Stimulated activated CD4-positive, alpha-beta T cell treated with anti-CD3 and anti-CD28 coated beads, Interleukin-12 subunit alpha, Interleukin-12 subunit beta, amount 100 ng/mL, for 48 hours (primary cell): Measurements from ENCODE around the gene KRTAP5-8.
"Not testable (repeated sequence)": the region's sequence is repeated elsewhere in the genome, so short reads cannot be mapped to it uniquely, and the experiment has no call there.

Experiments used
- DNase-seq, 3 donors: peaks; one replicate each; pipeline ENCODE4 v3.0.0-alpha.2; 2020; ENCODE audit warnings: low read depth in 2 of 3, low spot score in 1 of 3

KRTAP5-8 gene

DNA sequence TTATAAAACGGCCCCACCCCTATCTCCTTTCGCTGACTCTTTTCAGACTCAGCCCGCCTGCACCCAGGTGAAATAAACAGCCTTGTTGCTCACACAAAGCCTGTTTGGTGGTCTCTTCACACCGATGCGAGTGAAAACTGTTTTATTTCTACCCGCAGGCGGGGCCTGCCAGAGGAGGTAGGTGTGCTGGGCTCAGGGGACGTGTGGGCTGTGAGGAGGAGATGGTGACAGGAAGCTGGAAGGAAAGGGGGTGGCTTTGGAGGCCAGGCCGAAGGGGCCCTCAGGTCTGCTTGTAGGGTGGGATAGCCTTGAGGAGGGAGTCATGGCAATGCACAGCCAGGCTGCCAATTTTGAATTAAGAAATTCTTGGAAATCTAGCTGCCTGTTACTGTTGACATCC lies 32.0 kb upstream of the KRTAP5-8 start:
- DNase-seq: no peak

DNA sequence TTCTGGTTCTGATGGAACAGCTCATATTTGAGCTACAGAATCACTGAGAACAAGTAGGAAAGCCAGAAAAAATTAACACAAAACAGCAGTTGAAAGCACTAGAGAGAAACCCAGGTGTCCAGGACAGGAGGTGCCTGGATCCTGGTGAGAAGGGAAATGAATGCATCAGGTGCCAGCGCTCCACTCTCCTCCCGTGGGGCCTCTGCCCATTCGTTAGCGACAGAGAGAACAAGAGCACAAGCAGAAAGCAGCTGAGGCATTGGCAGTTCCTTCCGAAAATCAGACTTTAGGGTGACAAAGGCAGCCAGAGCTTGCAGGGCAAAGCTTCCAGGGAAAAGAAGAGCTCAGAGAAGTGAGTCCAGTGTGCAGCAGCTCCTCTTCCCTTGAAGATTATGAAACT lies 30.7 kb upstream of the KRTAP5-8 start:
- no peak for DNase-seq

DNA sequence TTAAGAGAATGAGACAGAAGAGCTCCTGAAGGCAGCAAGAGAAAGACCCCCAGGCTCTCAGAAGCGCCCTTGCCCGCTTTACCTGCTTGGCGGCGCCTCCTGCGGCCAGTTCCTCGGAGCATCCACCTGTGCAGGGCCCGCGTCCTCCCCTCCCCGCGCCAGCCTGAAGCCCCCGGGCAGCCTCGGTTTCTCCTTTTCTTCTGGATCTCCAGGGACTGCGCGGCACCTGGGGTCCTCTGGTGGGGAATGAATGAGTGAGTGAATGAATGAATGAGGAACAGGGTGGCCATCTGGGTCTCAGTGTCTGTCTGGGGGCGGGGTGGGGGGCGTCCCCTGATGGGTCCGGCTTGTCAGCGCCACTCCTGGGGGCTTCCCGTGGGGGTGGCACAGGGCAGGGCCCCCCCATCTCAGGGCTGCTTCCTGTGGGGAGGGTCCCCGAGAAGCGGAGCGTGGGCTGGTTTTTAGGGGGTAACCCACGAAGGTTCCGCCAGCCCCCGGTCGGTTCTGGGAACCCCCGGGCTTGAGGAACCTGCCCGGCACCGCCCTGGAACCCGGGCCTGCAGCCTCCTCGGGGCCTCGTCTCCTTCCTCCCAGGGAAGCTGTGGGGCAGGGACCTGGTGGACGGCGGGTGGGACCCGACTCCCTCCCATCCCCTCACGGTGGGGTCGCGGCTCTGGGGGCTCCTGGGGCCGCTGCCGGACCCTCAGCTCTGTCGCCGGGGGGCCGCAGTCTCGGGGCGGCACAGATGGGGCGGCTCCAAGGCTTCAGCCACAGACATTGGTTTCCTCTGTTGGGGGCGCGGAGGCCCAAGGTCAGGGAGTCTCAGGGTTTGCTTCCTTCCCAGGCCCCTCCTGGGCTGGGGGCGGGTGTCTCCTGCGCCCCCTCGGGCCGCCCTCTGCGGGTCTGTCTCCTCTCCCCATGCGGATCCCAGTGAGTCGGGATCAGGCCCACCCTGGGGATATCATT lies 19.0 kb upstream of the KRTAP5-8 start:
- no peak for DNase-seq

DNA sequence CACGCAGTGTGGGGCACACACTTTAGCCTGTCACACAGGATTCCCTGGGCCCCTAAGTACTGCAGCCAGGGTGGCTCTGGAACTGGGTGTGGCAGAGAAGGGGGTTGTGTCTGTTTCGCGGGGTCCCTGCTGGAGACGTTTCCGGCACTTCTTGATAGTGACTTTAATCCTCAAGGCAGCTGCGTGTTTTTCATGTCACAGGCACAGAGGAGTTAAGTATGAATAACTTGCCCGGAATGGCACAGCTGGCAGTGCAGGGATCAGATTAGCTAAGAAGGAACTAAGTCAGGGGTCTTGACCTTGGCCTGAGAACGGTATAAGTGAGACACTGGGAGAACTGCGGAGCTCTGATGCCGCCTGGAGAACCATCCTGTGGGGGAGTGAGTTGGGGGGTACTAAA lies 18.3 kb upstream of the KRTAP5-8 start:
- DNase-seq: no peak

DNA sequence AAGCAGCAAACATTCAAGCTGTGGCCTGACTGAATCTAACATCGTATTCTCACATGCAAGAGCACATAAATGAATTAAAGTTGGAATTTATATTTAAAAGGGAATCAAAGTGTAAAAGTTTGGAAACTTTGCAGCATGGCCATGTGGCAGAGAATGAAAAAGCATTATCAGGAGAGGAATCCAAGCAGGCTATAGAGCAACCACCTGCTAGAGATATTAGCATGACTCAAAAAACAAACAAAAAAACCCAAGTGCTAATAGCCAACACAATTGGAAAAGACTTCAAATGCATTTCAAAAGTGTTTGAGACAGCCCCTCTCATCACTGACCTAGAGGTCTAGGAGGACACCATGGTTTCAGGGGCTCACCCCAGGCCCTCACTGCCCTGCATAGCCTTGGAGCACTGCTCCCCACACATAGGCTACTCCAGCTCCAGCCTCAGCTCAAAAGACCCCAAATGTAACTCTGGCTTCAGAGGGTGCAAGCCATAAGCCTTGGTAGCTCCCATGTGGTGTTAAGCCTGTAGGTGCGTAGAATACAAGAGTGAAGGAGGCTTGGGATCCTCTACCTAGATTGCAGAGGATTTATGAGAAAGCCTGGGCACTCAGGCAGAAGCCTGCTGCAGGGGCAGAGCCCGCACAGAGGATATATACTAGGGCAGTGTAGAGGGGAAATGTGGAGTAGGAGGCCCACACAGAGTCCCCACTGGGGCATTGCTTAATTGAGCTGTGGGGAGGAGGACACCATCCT lies 12.5 kb upstream of the KRTAP5-8 start:
- DNase-seq: no peak

DNA sequence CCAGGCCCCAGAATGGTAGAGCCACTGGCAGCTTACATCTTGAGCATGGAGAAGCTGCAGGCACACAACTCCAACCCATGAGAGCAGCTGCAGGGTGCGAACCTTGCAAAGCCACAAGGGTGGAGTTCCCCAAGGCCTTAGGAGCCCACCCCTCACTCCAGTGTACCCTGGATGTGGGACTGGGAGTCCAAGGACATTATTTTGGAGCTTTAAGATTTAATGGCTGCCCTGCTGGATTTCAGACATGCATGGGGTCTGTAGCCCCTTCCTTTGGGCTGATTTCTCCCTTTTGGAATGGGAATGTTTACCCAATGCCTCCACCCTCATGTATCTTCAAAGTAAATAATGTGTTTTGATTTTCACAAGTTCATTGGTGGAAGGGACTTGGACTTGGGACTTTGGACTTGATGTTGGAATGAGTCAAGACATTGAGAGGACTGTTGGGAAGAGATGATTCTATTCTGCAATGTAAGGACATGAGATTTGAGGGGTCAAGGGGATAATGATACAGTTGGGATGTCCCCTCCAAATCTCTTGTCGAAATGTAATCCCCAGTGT lies 11.8 kb upstream of the KRTAP5-8 start:
- no peak for DNase-seq

DNA sequence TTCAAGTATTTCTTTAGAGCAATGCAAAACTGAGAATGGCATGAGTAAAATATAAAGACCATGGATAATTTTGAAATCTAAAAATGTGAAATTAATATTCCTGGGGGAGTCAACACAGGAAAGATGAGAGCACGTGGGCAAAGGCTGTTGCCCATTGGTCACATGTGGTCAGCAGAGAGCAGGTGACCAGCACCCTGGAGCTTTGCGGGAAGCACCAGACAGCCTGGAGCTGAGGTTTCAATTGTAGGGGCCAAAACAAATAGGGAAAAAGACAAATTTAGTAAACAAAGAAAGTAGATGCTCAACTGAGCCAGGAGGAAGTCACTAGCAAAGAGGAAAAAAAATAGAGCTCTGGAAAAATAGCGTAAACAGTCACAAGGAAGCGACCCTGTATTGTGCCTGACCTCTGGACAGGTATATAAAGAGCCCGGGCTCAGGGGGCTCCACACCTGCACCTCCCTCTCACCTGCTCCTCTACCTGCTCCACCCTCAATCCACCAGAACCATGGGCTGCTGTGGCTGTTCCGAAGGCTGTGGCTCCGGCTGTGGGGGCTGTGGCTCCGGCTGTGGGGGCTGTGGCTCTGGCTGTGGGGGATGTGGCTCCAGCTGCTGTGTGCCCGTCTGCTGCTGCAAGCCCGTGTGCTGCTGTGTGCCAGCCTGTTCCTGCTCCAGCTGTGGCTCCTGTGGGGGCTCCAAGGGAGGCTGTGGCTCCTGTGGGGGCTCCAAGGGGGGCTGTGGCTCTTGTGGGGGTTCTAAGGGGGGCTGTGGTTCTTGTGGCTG lies 10.8 kb upstream of the KRTAP5-8 start, which contains the start of gene KRTAP5-7:
Gene KRTAP5-7 (plus strand): TSS at position 472 of the 780 bp plus-strand sequence. CDS start 34 bp downstream, at position 506.
- DNase-seq: not testable (repeated sequence)

DNA sequence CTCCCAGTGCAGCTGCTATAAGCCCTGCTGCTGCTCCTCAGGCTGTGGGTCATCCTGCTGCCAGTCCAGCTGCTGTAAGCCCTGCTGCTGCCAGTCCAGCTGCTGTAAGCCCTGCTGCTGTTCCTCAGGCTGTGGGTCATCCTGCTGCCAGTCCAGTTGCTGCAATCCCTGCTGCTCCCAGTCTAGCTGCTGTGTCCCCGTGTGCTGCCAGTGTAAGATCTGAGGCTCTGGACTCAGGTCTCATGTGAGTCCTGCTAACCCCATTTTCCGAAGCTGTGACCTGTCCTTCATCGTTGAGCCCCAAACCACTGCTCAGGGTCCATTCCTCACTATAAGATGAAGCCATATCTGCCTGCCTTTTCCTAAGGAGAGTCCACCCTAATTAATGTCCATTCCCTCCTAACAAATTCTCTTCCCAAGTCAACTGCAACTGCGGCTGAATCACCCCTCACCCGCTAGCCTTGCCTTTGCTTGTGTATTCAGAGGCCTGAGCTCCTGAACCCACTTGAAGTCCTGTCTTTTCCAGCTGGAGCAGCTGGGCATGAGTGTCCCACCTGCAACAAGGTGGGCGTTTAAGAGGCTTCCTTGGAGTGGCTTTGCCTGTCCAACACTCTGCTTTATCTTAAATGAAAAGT lies 10.1 kb upstream of the KRTAP5-8 start:
- no peak for DNase-seq

DNA sequence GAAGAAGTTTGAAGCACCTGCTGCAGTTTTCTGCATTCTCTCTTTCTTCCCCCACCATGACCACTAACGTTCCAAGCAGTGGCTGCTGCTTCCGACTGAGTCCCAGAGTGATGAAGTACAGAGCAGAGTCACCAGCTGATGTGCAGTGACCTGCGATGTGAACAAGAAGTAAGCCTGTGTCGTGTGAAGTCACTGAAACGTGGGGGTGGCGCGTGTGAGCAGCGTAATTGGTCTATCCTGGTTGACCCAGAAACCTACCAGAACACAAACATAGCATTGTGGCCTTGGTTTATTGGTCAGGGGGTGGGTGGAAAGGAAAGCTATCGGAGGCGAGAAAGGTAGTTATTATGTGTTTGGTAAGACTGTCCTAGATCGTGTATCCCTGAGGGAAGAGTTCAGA lies 7.2 kb upstream of the KRTAP5-8 start:
- DNase-seq: no peak

DNA sequence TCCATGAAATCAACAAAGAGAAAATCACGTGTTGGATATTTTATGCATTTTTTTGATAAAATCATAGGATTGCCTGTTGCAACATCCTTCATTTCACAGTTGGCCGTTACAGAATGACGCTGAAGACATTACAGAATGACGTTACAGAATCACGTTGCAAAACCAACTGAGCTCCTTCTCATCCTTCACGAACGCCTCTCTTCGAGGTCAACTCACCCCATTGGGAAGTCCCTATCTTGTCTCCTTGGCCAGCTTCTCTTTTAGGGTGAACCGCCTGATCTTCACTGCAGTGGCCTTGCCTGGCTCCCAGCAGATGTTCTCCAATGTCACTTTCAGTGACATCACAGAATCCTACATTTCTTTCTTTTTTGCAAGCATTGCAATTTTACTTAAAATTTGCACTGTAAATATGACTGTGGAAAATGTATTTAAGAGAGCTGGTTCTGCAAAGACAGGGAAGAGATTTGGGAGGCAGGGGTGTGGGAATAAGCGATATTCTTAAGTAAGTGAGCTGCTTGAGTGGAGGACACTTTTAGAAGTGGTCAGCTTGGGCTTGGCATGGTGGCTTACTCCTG lies 5.7 kb upstream of the KRTAP5-8 start:
- no peak for DNase-seq

DNA sequence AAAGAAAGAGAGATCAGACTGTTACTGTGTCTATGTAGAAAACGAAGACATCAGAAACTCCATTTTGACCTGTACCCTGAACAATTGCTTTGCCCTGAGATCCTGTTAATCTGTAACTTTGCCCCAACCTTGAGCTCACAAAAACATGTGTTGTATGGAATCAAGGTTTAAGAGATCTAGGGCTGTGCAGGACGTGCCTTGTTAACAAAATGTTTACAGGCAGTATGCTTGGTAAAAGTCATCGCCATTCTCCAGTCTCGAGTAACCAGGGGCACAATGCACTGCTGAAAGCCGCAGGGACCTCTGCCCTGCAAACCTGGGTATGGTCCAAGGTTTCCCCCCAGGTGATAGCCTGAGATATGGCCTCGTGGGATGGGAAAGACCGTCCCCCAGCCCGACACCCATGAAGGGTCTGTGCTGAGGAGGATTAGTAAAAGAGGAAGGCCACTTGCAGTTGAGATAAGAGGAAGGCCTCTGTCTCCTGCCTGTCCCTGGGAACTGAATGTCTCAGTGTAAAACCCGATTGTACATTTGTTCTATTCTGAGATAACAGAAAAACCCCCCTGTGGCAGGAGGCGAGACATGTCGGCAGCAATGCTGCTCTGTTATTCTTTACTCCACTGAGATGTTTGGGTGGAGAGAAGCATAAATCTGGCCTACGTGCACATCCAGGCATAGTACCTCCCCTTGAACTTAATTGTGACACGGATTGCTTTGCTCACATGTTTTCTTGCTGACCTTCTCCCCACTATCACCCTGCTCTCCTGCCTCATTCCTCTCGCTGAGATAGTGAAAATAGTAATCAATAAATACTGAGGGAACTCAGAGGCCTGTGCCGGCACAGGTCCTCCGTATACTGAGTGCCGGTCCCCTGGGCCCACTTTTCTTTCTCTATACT lies 2.9 kb upstream of the KRTAP5-8 start:
- not testable (repeated sequence) for DNase-seq

DNA sequence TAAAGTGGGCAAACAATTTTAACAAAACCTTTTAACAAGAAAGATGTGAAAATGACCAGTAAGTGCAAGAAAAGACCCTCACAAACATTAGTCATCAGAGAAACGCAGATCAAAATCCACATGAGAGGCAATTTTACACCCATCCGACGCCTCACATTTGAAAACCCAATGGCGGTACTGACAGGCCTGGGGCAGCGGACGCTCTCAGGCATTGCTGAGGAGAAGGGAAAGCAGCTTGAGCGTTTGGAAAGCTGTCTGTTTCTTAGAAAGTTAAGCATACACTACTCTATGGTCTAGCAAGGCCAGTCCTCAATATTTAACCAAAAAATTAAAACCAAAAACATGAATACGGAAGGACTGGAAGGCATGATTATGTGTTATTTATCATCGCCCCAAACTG lies 2.0 kb upstream of the KRTAP5-8 start:
- no peak for DNase-seq

DNA sequence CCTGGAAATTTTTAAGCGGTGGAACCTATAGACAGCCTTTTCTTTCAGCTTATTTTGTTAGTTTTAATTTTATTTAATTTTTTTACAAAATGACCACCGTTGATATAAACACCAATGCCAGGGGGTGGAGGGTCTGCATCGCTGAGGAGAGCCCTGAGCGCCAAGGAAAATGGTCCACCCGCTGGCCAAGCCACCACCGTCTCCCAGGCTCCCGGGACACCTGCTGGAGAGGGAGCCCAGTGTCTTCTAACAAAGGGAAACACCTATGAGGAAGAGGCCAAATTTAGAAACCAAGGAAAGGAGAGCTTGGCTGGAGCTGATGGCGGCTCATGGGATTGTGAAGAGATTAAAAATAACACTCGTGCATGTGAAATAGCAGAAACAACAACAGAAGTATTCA lies 288 bp upstream of the KRTAP5-8 start:
- DNase-seq: no peak

DNA sequence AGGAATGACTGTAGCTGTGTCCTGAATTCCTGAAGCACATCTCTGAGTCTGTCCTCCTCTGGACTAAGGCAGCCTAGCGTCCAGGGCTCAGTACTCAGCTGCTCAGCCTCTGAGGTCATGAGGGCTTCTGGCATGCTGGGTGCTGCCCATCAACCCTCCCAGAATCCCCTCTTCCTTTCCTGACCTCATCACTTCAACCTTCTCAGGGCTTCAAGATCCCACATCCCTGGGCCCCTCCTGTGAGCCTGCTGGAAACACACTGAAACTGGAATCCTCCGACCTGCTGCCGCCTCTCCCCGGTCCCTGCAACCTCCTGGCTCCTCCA lies 803 bp downstream of the KRTAP5-8 start:
- DNase-seq: no peak

DNA sequence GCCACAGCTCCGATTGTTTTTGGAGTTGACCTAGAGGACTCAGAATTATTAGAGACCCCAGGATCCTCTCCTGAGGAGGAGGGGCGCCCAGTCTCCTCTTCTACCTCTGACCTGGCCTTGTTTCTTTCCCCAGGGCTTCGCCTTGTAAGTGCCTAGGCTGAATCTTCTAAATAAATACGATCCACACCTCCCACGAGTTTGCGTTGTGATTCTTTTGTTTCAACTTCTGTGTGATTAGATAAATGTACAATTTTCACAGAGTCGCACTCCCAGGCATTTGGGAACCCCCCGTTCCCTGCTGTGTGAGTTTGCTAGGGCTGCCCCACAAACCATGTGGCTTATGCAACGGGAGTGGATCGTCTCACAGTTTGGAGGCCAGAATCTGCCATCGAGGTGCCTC lies 1.2 kb downstream of the KRTAP5-8 start:
- DNase-seq: no peak

DNA sequence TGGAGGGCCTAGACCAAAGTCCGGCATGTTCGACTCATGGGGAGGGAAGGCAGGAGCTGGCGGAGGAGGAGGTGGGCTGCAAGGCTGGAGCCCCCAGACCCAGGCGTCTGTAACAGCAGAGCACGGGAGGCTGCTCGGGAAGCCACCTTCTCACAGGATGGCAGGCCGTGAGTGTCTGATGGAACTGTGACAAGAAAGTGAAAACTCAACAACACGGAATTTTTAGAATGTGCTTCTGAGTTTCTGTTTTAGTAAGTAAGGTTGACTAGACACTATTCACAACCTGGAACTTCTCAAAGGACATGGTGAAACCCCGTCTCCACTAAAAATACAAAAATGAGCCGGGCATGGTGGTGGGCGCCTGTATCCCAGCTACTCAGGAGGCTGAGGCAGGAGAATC lies 2.1 kb downstream of the KRTAP5-8 start:
- not testable (repeated sequence) for DNase-seq

DNA sequence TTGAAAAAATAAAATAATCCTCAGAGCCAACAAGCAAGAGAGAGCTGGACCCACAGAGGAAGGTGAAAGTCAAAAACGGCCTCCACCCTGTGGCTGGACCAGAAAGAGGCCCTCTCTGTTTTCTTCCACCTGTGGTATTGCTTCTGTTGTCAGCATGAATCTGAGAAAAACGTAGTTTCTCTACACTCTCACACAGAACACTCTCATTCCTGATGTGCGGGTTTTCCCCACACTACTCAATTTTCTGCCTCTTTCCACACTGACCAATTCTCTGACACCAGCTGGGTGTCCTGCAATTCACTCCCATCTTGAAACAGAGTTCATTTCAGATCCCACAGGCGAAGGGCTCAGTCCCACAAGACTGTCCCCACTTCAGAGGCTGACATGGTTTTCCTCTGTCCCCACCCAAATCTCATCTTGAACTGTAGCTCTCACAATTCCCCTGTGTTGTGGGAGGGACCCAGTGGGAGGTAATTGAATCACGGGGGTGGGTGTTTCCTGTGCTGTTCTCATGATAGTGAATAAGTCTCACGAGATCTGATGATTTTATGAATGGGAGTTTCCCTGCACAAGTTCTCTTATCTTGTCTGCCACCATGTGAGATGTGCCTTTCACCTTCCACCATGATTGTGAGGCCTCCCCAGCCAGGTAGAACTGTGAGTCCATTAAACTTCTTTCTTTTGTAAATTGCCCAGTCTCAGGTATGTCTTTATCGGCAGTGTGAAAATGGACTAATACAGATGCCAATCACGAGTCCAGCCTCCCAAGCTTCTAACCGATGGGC lies 2.9 kb downstream of the KRTAP5-8 start:
- DNase-seq: not testable (repeated sequence)

DNA sequence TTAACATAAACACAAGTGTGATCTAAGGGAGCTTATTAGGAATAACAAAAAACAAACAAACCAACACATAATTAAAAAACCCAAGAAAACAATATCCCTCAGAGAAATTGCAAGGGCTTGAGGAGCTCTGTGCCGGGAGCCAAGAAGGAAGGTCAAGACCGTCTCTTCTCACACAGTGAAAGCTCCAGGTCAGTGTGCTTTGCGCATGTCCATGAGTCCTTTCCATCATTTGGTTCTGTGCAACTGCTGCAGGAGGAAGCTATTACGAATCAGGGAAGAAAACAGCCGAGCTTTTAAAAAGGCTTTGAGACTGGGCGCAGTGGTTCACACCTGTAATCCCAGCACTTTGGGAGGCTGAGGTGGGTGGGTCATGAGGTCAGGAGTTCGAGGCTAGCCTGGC lies 4.6 kb downstream of the KRTAP5-8 start:
- no peak for DNase-seq
